HG02642 (cell line): ENCODE measurements around the gene CAMTA1.
"Not testable (repeated sequence)": the region's sequence is repeated elsewhere in the genome, so short reads cannot be mapped to it uniquely, and the experiment has no call there.

Source experiments
- ATAC-seq: cut with Tn5 transposase; IDR thresholded peaks from one replicate; pipeline ENCODE4 v1.9.1; 2021; ENCODE audit warnings: mild to moderate bottlenecking; ENCODE audit not compliant: unreplicated experiment, poor library complexity

The CAMTA1 gene

GRCh38 chr1:7401814-7402547 is 616.7 kb downstream of the CAMTA1 start:
- ATAC-seq: no peak

GRCh38 chr1:7402548-7402850 is 617.2 kb downstream of the CAMTA1 start:
- ATAC-seq: no peak

GRCh38 chr1:7403265-7404045 is 618.2 kb downstream of the CAMTA1 start:
- ATAC-seq: no peak

- ATAC-seq: no peak
Observed at GRCh38 chr1:7404046-7404742, 618.9 kb downstream of the CAMTA1 start.

GRCh38 chr1:7405844-7406500 is 620.7 kb downstream of the CAMTA1 start:
- ATAC-seq: no peak

GRCh38 chr1:7406641-7407543 is 621.6 kb downstream of the CAMTA1 start:
- no peak for ATAC-seq

- no peak for ATAC-seq
Observed at GRCh38 chr1:7407544-7407895, 622.3 kb downstream of the CAMTA1 start.

- no peak for ATAC-seq
Observed at GRCh38 chr1:7407980-7408770, 622.9 kb downstream of the CAMTA1 start.

GRCh38 chr1:7408771-7409150 is 623.5 kb downstream of the CAMTA1 start:
- ATAC-seq: no peak

GRCh38 chr1:7409278-7409677 is 624.0 kb downstream of the CAMTA1 start:
- ATAC-seq: no peak

- no peak for ATAC-seq
Observed at GRCh38 chr1:7410156-7410555, 624.9 kb downstream of the CAMTA1 start.

GRCh38 chr1:7417618-7418017 is 632.4 kb downstream of the CAMTA1 start:
- ATAC-seq: not testable (repeated sequence)

GRCh38 chr1:7418442-7419080 is 633.3 kb downstream of the CAMTA1 start:
- no peak for ATAC-seq

- ATAC-seq: no peak
Observed at GRCh38 chr1:7420098-7420445, 634.8 kb downstream of the CAMTA1 start.

- ATAC-seq: no peak
Observed at GRCh38 chr1:7420470-7421100, 635.3 kb downstream of the CAMTA1 start.

- no peak for ATAC-seq
Observed at GRCh38 chr1:7421471-7422075, 636.3 kb downstream of the CAMTA1 start.

- ATAC-seq: no peak
Observed at GRCh38 chr1:7422081-7422480, 636.8 kb downstream of the CAMTA1 start.

- no peak for ATAC-seq
Observed at GRCh38 chr1:7422561-7422960, 637.3 kb downstream of the CAMTA1 start.
